GM12873 (cell line): ENCODE data around the gene ITGA1.

Experiments
- CTCF ChIP-seq: IDR thresholded peaks from 2 replicates; pipeline ENCODE4 v1.5.1; 2012; ENCODE audit warnings: low read depth, mild to moderate bottlenecking, moderate library complexity, low read length, control low read depth; ENCODE audit not compliant: insufficient read depth; ENCODE audit errors: missing control alignments

Gene ITGA1

GRCh38 chr5:52748590-52748989, 39.1 kb upstream of the ITGA1 start:
- no peak for TF ChIP-seq CTCF

GRCh38 chr5:52749666-52750065, 38.0 kb upstream of the ITGA1 start:
- TF ChIP-seq CTCF, result no peak

GRCh38 chr5:52751137-52751536, 36.6 kb upstream of the ITGA1 start:
- no peak for TF ChIP-seq CTCF

GRCh38 chr5:52754051-52754450, 33.7 kb upstream of the ITGA1 start:
- TF ChIP-seq CTCF, result no peak

- no peak for TF ChIP-seq CTCF
These were observed 30.2 kb upstream of the ITGA1 start for GRCh38 chr5:52757527-52757926.

- no peak for TF ChIP-seq CTCF
These were observed 29.7 kb upstream of the ITGA1 start for GRCh38 chr5:52758014-52758413.

GRCh38 chr5:52759331-52759730, 28.4 kb upstream of the ITGA1 start:
- TF ChIP-seq CTCF, result no peak

GRCh38 chr5:52760695-52761366, 26.9 kb upstream of the ITGA1 start:
- no peak for TF ChIP-seq CTCF
